AG08396 (cell line): ENCODE measurements around the gene PCNX3.
"Not testable (repeated sequence)": the region's sequence is repeated elsewhere in the genome, so short reads cannot be mapped to it uniquely, and the experiment has no call there.

Experiments used
- DNase-seq: peaks from one replicate; pipeline ENCODE4 v3.0.0; 2012; ENCODE audit warnings: low spot score, mixed read lengths

Gene PCNX3

GRCh38 chr11:65619281-65619928, 3.8 kb downstream of the PCNX3 start:
- no peak for DNase-seq

- DNase-seq, result no peak
These were observed 5.1 kb downstream of the PCNX3 start for GRCh38 chr11:65620666-65621065.

GRCh38 chr11:65621460-65621859, 5.9 kb downstream of the PCNX3 start:
- DNase-seq, result no peak

- DNase-seq, result no peak
These were observed 6.4 kb downstream of the PCNX3 start for GRCh38 chr11:65622011-65622410.

GRCh38 chr11:65623177-65623576, 7.6 kb downstream of the PCNX3 start:
- no peak for DNase-seq

- DNase-seq, result no peak
These were observed 8.5 kb downstream of the PCNX3 start for GRCh38 chr11:65623852-65624616.

- DNase-seq, result no peak
These were observed 9.5 kb downstream of the PCNX3 start for GRCh38 chr11:65624931-65625627.

- peak; percentile 70 for DNase-seq
These were observed 10.2 kb downstream of the PCNX3 start for GRCh38 chr11:65625628-65626342.

- no peak for DNase-seq
These were observed 11.6 kb downstream of the PCNX3 start for GRCh38 chr11:65627202-65627601.

- no peak for DNase-seq
These were observed 14.0 kb downstream of the PCNX3 start for GRCh38 chr11:65629579-65629978.

- DNase-seq, result no peak
These were observed 14.6 kb downstream of the PCNX3 start for GRCh38 chr11:65630215-65630614.

- no peak for DNase-seq
These were observed 18.0 kb downstream of the PCNX3 start for GRCh38 chr11:65633390-65634108.

- DNase-seq, result no peak
These were observed 18.5 kb downstream of the PCNX3 start for GRCh38 chr11:65634109-65634436.

GRCh38 chr11:65634440-65634839, 18.9 kb downstream of the PCNX3 start:
- DNase-seq, result no peak

GRCh38 chr11:65634905-65635731, 19.5 kb downstream of the PCNX3 start:
- no peak for DNase-seq

- no peak for DNase-seq
These were observed 20.8 kb downstream of the PCNX3 start for GRCh38 chr11:65636108-65637031.

GRCh38 chr11:65637032-65637557, 21.5 kb downstream of the PCNX3 start:
- no peak for DNase-seq

- DNase-seq, result peak; percentile 93
These were observed 22.3 kb downstream of the PCNX3 start, which contains the start of gene SIPA1 for GRCh38 chr11:65637794-65638419. TSS of gene SIPA1 (plus strand) at chr11:65638101. CDS start at chr11:65640922, 2,821 bp downstream.

- DNase-seq, result not testable (repeated sequence)
These were observed 23.6 kb downstream of the PCNX3 start for GRCh38 chr11:65639228-65639597.
